Measurements from ENCODE around the gene KLHDC8A.

The KLHDC8A gene

DNA sequence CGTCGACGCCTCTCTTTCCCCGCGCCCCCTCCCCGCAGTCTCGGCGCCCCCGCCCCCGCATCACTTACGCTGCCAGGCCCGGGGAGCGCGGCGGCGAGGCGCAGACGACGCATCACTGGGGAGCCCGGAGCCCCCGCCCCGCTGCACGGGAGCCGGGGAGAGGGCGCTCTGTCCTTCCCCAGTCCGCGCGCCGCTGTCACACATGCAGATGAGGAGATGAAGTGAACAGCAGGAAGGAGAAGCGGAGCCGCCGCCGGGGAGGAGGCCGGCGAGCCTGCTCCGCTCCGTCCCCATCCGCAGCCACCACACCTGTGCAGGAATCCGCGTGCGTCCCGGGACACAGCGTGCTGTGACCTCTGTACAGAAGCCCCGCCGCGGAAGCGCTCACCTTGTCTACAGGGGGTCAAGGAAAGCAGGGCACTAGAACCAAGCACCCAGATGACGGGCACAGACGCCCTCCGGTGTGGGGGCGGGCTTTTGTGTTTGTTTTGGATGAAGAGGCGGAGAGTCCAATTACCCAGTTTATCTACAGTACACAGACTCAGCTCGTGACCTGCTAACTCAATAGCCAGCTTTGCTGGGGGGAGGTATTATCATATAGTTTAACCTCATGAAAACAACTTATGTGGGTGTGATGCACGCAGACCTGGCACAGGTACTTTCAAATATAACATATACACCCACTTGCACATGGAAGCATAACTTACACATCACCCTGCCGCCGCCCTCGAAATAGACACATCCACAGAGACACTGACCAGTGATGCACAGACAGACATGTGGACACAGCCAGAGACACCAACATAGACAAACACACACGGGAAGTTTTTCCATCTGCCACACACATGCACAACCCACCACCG is 12.4 kb downstream of the KLHDC8A start:
- DNase-seq: no peak

- DNase-seq: no peak
Measured at GRCh38 chr1:205343431-205344065, 13.2 kb downstream of the KLHDC8A start.

DNA sequence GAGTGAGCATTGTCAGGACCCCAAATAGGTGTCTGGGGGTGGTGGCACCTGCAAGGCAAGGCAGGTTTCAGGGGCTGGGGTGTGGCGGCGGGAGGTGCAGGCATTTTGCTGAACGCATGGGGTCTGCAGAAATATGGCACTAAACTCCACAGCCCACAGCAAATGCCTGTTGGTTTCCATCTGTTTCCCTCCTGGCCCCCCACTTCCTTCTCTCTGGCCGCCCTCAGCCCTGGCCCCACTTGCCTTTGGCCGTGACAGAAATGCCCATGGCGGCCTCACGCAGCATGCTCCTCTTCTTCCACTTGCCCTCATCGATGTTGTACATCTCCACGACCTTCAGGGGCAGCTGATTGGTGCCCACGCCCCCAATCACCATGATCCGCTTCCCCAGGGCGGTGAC is 13.7 kb downstream of the KLHDC8A start:
- DNase-seq: no peak

GRCh38 chr1:205340676-205341075 is 16.0 kb downstream of the KLHDC8A start:
- no peak for DNase-seq

- no peak for DNase-seq
Measured at GRCh38 chr1:205339717-205340116, 17.0 kb downstream of the KLHDC8A start.

GRCh38 chr1:205339197-205339702 is 17.5 kb downstream of the KLHDC8A start:
- DNase-seq: no peak

DNA sequence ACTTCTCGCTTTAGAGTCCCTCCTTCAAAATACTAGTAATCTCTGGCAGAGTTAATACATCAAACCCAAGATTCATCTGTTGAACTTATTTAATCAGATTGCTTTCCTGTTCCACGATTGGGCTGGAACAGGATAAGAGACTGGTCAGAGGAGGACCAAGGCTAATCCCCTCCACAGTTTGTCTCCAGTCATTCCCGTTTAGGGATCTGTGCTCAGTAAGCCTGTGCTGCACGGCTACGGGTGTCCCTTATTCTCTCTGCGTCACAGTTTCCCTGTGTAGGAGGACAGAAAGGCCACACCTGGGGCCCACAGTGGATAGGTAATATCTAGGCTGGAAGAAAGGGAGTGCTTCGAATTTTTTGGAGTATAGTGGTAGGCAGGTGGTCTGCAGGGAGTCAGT is 18.7 kb downstream of the KLHDC8A start:
- no peak for DNase-seq

DNA sequence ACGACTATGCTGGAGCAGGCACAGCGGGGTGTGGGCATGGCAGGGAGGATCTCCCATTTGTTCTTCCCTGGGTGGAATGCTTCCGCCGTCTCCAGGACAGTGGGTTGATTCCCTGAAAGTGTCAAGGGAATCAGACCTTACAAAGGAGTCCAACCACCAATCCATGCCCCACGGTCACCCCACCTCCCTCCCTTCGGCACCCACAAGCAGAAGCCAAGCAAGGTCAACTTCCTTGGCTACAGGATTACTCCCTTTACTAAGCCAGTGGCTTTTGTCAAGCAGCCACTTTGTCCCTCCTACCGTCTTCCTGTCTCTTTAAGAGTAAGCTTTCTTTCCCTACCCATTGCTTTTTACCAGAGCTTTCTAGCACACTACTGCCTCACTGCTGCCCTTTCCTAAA is 19.2 kb downstream of the KLHDC8A start:
- no peak for DNase-seq

- peak; percentile 57 for DNase-seq
Measured at GRCh38 chr1:205335692-205336091, 21.0 kb downstream of the KLHDC8A start.

DNA sequence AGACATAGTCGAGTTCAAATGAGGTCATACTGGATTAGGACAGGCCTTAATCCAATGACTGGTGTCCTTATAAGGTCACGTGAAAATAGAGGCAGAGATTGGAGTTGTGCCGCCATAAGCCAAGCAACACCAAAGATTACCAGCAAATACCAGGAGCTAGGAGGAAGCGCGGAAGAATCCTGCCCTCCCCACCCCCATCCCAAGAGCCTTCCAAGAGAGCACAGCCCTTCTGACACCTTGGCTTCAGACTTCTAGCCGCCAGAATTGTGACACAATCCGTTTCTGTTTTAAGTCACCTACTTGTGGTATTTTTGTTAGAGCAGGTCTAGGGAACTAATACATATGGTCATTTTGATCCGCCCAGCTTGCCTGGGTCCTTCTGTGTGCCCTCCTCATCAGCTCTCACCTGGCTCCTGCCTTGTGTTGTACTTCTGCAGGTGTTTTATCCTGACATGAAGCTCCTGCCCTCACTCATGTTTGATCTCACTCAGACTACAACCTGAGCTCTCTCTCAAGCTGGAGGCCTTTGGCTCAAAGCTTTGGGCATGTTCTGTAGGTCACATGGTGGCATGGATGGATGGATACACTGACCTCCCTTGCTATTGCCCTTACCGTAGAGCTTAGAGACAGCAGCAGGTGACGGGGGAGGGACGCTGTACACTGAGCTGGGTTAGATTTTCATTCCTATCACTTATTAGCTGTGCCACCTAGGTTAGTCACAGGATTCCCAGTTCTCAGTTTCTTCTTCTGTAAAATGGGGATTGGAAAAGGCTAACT is 24.5 kb downstream of the KLHDC8A start:
- no peak for DNase-seq

DNA sequence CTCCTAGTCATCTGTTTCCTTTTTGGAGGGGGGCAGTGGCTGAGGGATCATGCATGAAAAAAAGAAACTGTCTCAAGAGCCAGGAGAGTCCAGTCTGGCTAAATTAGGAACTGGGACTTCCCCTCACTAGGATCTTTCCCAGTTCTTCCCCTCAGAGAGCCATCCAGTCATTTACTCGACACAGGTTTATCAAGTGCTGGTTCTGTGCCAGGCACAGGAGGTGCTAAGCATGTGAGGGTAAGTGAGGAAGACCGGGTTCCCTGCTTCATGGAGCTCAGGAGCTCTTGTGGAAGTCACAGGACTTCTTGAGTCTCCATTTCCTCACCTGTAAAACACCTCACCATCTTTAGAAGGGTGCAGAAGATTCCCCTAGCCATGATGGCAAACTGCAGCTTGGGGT is 26.6 kb downstream of the KLHDC8A start:
- no peak for DNase-seq

GRCh38 chr1:205329719-205330118 is 27.0 kb downstream of the KLHDC8A start:
- DNase-seq: no peak

GRCh38 chr1:205328476-205328875 is 28.2 kb downstream of the KLHDC8A start:
- DNase-seq: no peak

DNA sequence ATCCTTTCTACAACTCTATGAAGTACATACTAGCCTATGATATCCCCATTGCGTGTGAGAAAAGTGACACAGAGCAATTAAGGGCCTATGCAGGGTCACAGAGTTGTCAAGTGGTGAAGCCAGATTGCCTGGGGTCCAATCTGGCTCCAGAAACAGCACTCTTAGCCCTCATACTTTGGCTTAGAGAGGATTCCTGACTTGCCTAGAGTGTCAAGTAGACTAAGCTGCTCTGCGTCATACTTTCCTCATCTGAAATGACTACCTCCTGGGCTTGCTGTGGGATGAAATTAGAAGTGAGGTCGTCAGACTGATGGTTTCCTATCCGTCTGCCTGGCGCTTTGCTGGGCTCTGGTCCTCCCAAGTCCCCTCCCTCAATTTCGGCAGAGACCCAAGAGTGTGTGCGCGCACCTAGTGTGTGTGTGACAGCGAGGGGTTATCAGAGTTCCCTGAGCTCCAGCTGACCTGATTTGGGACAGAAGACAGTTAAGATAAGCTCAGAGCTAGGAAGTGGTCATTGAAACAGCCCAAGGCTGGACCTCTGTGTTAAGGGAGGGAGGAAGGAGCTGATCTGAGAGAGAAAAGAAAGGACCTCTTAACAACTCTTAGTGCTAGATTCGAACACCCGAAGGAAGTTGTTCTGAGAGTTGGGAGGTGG is 29.8 kb downstream of the KLHDC8A start:
- DNase-seq: no peak

- peak; percentile 75 for DNase-seq
Measured at GRCh38 chr1:205325334-205325884, 31.3 kb downstream of the KLHDC8A start.

GRCh38 chr1:205324781-205325180 is 31.9 kb downstream of the KLHDC8A start:
- DNase-seq: peak; percentile 43

DNA sequence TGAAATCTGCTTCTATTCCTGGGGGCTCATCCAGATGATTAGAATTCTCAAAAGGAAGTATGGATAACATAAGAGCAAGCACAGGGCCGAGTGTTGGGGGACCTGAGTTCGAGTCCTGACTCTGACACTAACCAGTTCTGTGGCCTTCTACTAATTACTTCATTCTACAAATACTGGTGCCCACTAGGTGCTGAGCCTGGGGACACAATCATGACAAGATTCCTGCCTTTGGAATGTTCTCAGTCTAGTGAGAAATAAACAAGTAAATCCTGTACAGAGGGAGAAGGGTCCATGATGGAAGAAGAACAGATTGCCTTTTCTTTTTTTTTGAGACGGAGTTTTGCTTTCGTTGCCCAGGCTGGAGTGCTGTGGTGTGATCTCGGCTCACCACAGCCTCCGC is 32.9 kb downstream of the KLHDC8A start:
- no peak for DNase-seq

DNA sequence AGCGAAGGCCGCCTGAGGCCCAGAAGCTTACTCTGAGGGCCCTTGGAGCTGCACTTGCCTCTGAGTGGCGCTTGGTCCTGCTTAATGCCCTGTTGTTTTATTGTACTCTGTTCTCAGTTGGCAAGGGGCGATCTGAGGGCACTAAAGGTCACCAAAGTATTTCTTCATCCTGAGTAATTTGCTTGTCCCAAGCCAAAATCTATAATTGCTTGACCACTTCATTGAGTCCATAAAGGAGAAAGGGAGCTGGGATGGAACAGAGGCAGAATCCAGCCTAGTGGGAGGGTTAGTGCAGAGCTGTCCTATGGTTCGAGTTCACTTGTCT is 34.8 kb downstream of the KLHDC8A start:
- DNase-seq: no peak

DNA sequence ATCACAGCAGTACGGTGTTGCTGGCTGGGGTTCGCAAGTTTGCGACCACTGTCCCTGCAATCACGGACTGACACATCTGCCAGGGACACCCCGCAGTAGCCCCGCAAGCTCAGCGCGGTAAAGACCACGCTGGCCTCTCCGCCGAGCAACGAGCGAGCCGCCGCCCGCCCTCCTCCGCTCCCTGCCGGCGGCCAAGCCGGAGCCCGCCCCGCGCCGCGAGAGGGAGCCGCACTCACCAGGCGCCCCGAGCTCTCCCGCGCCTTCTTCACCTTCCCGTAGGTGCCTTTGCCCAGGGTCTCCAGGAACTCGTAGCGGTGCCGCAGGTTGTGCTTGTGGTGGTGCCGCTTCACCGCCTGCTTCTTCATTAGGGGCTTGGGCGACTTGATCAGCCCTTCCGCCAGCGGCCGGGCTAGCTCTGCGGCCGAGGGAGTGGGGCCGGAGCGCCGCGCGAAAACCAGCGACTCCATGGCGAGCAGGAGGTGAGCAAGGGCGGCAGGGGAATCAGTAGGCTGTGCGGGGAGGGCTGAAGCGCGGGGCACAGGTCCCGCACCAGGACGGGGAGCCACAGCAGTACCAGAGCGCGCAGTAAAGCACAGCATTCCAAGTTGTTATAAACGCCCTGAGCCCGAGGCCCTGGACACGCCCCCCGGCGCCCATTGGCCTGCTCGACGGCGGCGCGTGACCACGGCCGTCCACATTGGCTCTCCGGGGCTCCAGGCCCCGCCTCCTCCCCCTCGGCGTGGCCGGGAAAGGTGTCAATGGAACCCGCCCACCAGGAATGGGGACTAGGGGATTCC is 35.4 kb downstream of the KLHDC8A start, which contains the start of gene NUAK2:
NUAK2 (minus strand) TSS at position 584 of the 797 bp plus-strand sequence; CDS start at position 467, 117 bp downstream.
- DNase-seq: peak; percentile 91

DNA sequence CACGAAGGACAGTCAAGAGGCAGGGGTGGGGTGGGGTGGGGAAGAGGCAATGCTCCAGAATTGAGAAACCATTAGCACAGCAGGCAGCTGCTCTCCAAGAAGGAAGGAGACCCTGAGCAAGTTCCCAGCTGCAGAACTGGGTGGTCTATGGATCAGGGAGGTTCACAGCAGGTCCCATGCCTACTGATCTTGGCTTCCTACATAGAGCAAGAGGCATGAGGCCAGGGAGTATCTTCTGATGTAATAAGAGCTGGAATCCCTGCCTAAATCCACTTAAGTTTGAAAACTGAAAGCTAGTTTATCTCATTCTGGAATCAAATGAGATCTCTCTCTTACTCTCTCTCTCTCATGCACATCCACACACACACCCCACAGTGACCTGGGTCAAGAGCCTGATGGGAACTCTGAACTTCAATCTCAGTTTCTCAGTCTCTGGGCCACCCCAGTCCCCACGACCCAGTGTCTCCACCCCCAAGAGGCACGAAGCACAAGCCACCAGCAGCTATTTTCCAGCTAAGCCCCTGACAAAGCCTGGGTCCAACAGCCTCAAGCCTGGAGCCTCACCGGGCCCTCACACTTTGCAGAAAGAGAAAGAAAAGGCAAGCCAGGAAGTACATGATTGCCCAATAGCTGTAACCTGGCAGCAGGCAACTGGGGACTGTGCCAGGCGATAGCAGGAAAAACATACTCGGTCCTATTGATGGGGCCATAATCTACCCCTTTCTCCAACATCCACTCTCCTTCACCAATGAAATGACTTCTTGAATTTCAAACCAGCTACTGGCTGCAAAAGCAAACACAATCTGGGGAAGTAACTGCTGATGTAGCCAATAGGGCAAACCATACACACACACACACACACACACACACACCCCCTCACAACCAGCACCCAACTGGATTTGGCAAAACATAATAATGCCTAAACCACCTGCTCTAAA is 37.4 kb downstream of the KLHDC8A start:
- peak; percentile 61 for DNase-seq
